ENCODE results near the gene LCE1E.

- TF ChIP-seq POLR2AphosphoS5 (IDR thresholded peaks at IDR 0.05; ENCODE audit: low read length), result no peak
- no peak for TF ChIP-seq PRDM15 (CRISPR knock-in tag; IDR thresholded peaks at IDR 0.05)
- TF ChIP-seq POLR2A (IDR thresholded peaks at IDR 0.05; ENCODE audit: low read depth, low read length), result no peak
- no peak for TF ChIP-seq CHD2 (IDR thresholded peaks at IDR 0.05; ENCODE audit: borderline replicate concordance, low read depth, low read length)
- TF ChIP-seq CREB1 (IDR thresholded peaks at IDR 0.05; ENCODE audit: low read depth), result no peak
- no peak for TF ChIP-seq CTCF (IDR thresholded peaks at IDR 0.05 in 2 of 3, conservative IDR thresholded peaks at IDR 0.05 in 1 of 3; ENCODE audit: control insufficient read depth in 2 of 3, extremely low read depth in 1 of 3, insufficient read depth in 1 of 3, low read depth in 3 of 3, low read length in 3 of 3)
- TF ChIP-seq CHD1 (IDR thresholded peaks at IDR 0.05; ENCODE audit: low read depth, low read length), result no peak
- TF ChIP-seq JUND (IDR thresholded peaks at IDR 0.05; ENCODE audit: low read depth, low read length), result no peak
- no peak for TF ChIP-seq RAD21 (IDR thresholded peaks at IDR 0.05; ENCODE audit: insufficient read depth, low read depth, low read length)
- TF ChIP-seq EZH2 (IDR thresholded peaks at IDR 0.05; ENCODE audit: borderline replicate concordance, control insufficient read depth, low read depth, low read length), result no peak
These were observed 38.9 kb downstream of the LCE1E start for GRCh38 chr1:152824964-152825363.
